ENCODE data around the gene ALDH2. TPM values are rescaled to one million over a fixed set of nuclear protein-coding genes. Genes with fewer than 3 reads are reported as not detected.
"Not testable (repeated sequence)": the region's sequence is repeated elsewhere in the genome, so short reads cannot be mapped to it uniquely, and the experiment has no call there.

Gene ALDH2
- total and polyA plus RNA-seq, 9 of the 15 experiments (the other 6 are each of a cell fraction or from before 2014, with no cell fraction given), result 1.9 to 22.5 (median 12.2) TPM

DNA sequence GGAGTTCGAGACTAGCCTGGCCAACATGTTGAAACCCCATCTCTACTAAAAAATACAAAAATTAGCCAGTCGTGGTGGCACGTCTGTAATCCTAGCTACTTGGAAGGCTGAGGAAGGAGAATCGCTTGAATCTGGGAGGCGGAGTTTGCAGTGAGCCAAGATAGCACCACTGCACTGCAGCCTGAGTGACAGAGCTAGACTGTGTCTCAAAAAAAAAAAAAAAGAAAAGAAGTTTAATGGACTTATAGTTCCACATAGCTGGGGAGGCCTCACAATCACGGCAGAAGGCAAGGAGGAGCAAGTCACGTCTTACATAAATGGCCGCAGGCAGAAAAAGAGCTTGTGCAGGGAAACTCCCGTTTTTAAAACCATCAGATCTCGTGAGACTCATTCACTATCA, 3.2 kb upstream of the ALDH2 start:
- peaks cover 20 to 22% of the 10 kb centered on the region in 2 experiments for H3K4me1 ChIP-seq (replicated peaks in 1 of 2; ENCODE audit: control insufficient read depth in 2 of 2, insufficient read depth in 2 of 2, low read length in 2 of 2)
- H3K9me3 ChIP-seq (replicated peaks; ENCODE audit: control insufficient read depth, insufficient read depth, low read depth, low read length); H3K27ac ChIP-seq (ENCODE audit: extremely low read depth, low read depth, low read length); DNase-seq (ENCODE audit: extremely low read depth in 1 of 4, low spot score in 3 of 4); CTCF ChIA-PET (ENCODE audit: low intra/inter-chr PET ratio); in situ Hi-C loops (cut with MboI); H4K20me1 ChIP-seq (replicated peaks; ENCODE audit: control insufficient read depth, insufficient read depth, low read length); H3K27me3 ChIP-seq (ENCODE audit: control insufficient read depth in 2 of 2, insufficient read depth in 2 of 2, low read length in 2 of 2); H3K79me2 ChIP-seq (ENCODE audit: control insufficient read depth, insufficient read depth, low read length); BruUV-seq (replicated peaks); H3K36me3 ChIP-seq (ENCODE audit: control insufficient read depth, insufficient read depth, low read length); H3K9me1 ChIP-seq (ENCODE audit: control insufficient read depth, insufficient read depth, low read length); ATAC-seq; FAIRE-seq; H2AFZ ChIP-seq (ENCODE audit: low read depth, low read length); H3K4me2 ChIP-seq (ENCODE audit: insufficient read depth, low read length); intact Hi-C loops (cut with micrococcal nuclease); H3K4me3 ChIP-seq; H3K9ac ChIP-seq (ENCODE audit: insufficient read depth in 1 of 2, low read depth in 2 of 2, low read length in 2 of 2): not testable (repeated sequence)
- POLR2A ChIA-PET, result interaction anchor here (0.8 to 2.7 kb wide), 4 partner anchors 10 to 27 kb away, joined by 3 to 12 read pairs (median 4); no protein-coding TSS in a partner anchor
- TF ChIP-seq CHD2 (IDR thresholded peaks at IDR 0.05; ENCODE audit: low read depth, low read length) (peak; percentile 68; the same call in 1 of the 2 replicates), ZNF431 (CRISPR knock-in tag; IDR thresholded peaks at IDR 0.05) (peak; percentile 42; the same call in 1 of the 2 replicates)
- TF ChIP-seq, protein P1, sequence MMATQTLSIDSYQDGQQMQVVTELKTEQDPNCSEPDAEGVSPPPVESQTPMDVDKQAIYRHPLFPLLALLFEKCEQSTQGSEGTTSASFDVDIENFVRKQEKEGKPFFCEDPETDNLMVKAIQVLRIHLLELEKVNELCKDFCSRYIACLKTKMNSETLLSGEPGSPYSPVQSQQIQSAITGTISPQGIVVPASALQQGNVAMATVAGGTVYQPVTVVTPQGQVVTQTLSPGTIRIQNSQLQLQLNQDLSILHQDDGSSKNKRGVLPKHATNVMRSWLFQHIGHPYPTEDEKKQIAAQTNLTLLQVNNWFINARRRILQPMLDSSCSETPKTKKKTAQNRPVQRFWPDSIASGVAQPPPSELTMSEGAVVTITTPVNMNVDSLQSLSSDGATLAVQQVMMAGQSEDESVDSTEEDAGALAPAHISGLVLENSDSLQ (IDR thresholded peaks at IDR 0.05), result peak; percentile 88
- TF ChIP-seq, protein P2, sequence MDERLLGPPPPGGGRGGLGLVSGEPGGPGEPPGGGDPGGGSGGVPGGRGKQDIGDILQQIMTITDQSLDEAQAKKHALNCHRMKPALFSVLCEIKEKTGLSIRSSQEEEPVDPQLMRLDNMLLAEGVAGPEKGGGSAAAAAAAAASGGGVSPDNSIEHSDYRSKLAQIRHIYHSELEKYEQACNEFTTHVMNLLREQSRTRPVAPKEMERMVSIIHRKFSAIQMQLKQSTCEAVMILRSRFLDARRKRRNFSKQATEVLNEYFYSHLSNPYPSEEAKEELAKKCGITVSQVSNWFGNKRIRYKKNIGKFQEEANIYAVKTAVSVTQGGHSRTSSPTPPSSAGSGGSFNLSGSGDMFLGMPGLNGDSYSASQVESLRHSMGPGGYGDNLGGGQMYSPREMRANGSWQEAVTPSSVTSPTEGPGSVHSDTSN (CRISPR knock-in tag; IDR thresholded peaks at IDR 0.05; ENCODE audit: low read depth), result not testable (repeated sequence)
- TF ChIP-seq, protein P2 (tag; conservative IDR thresholded peaks at IDR 0.05; ENCODE audit: low read depth), result peak; percentile 45; the same call in 1 of the 2 replicates
- 26% methylated on average over 9 of the region's 10 CpGs for WGBS (ENCODE audit: insufficient coverage, low coverage, missing lambda C conversion rate)

Measured in K562 (cell line).